CD4-positive, alpha-beta T cell treated with Interleukin-4 for 1 hour (primary cell): ENCODE data around the gene KDM2B.
A peak's percentile ranks its signal among the peaks of the same experiment; 100 is the strongest.

ENCODE experiments used
- DNase-seq, 2 donors: peaks; one replicate each; pipeline ENCODE4 v3.0.0-alpha.2; 2020 to 2022

Gene KDM2B

GRCh38 chr12:121525411-121525810, 55.4 kb downstream of the KDM2B start:
- DNase-seq: no peak

GRCh38 chr12:121524196-121524916, 56.5 kb downstream of the KDM2B start:
- no peak for DNase-seq

GRCh38 chr12:121523741-121524140, 57.1 kb downstream of the KDM2B start:
- no peak for DNase-seq

- DNase-seq: no peak
These were observed 57.9 kb downstream of the KDM2B start for GRCh38 chr12:121522971-121523370.

- DNase-seq: no peak
These were observed 60.2 kb downstream of the KDM2B start for GRCh38 chr12:121520586-121521086.

- DNase-seq: no peak
These were observed 60.7 kb downstream of the KDM2B start for GRCh38 chr12:121520119-121520518.

GRCh38 chr12:121519227-121519626, 61.6 kb downstream of the KDM2B start:
- no peak for DNase-seq

- no peak for DNase-seq
These were observed 62.2 kb downstream of the KDM2B start for GRCh38 chr12:121518656-121519055.

GRCh38 chr12:121516437-121517011, 64.3 kb downstream of the KDM2B start:
- DNase-seq: no peak

- no peak for DNase-seq
These were observed 65.2 kb downstream of the KDM2B start for GRCh38 chr12:121515615-121516014.

- DNase-seq: peak in 1 of 2 donors; percentile 54
These were observed 66.6 kb downstream of the KDM2B start for GRCh38 chr12:121514184-121514742.

- DNase-seq: peak in 1 of 2 donors; percentile 37
These were observed 67.2 kb downstream of the KDM2B start for GRCh38 chr12:121513464-121514183.

GRCh38 chr12:121512561-121512960, 68.3 kb downstream of the KDM2B start:
- DNase-seq: no peak

GRCh38 chr12:121511916-121512315, 68.9 kb downstream of the KDM2B start:
- DNase-seq: no peak

GRCh38 chr12:121509339-121509738, 71.5 kb downstream of the KDM2B start:
- DNase-seq: no peak

GRCh38 chr12:121508533-121508932, 72.3 kb downstream of the KDM2B start:
- no peak for DNase-seq

GRCh38 chr12:121507984-121508383, 72.8 kb downstream of the KDM2B start:
- no peak for DNase-seq

- DNase-seq: no peak
These were observed 73.6 kb downstream of the KDM2B start for GRCh38 chr12:121507245-121507644.

- DNase-seq: no peak
These were observed 75.3 kb downstream of the KDM2B start for GRCh38 chr12:121505513-121505912.

- DNase-seq: no peak
These were observed 76.3 kb downstream of the KDM2B start for GRCh38 chr12:121504505-121504904.

GRCh38 chr12:121503395-121503794, 77.4 kb downstream of the KDM2B start:
- no peak for DNase-seq

- no peak for DNase-seq
These were observed 78.9 kb downstream of the KDM2B start for GRCh38 chr12:121501946-121502345.
